Measurements from ENCODE around the gene SSX7. TPM values are rescaled to one million over a fixed set of nuclear protein-coding genes. Genes with fewer than 3 reads are reported as not detected.
"Not testable (repeated sequence)": the region's sequence is repeated elsewhere in the genome, so short reads cannot be mapped to it uniquely, and the experiment has no call there.

The SSX7 gene, protein sequence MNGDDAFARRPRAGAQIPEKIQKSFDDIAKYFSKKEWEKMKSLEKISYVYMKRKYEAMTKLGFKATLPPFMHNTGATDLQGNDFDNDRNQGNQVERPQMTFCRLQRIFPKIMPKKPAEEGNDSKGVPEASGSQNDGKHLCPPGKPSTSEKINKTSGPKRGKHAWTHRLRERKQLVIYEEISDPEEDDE
- total RNA-seq (not detected), total RNA-seq (0 reads per million in 172 experiments)
- not detected for polyA plus RNA-seq (2013, experiment 1 of 2)
- polyA plus RNA-seq (2013, experiment 2 of 2), result not detected

DNA sequence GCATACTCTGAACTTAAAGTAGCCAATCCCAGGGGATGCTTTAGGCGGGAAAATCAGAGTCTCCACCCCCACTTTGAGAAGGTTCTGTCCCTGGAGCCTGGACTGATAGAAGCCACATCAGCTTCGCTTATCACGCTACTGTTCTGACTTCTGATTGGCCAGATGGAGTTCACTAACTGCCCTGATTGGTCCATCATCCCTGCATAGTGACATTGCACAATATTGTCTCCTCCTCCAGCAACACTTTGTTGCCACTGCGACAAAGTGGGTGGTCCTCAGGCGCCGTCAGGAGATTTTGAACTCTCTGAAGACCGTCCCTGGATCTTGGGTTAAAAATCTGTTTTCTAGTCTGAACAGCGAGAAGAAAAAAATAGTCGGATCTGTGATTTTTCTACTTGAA is at the start of gene SSX7:
SSX7 (minus strand) TSS at position 101 of the 400 bp plus-strand sequence. CDS start 1,428 bp downstream, outside the sequence.
- H3K36me3 Mint-ChIP-seq (ENCODE audit: low read depth); ATAC-seq (ENCODE audit: poor library complexity); CTCF ChIA-PET; H3K27ac ChIP-seq (ENCODE audit: low read depth in 1 of 2, low read length in 2 of 2); H3K4me1 Mint-ChIP-seq (ENCODE audit: low read depth); H3K4me3 ChIP-seq (ENCODE audit: low read length); POLR2A ChIA-PET; H3K27ac Mint-ChIP-seq; H3K27me3 Mint-ChIP-seq; H3K36me3 ChIP-seq (ENCODE audit: insufficient read depth, low read length); H3K4me3 Mint-ChIP-seq; H3K9me3 Mint-ChIP-seq; H3K27me3 ChIP-seq (ENCODE audit: control insufficient read depth in 1 of 2, insufficient read depth in 2 of 2, low read length in 2 of 2); H3K9me3 ChIP-seq (ENCODE audit: control insufficient read depth in 1 of 2, insufficient read depth in 1 of 2, low read length in 2 of 2); DNase-seq; H3K4me1 ChIP-seq (ENCODE audit: insufficient read depth, low read length); intact Hi-C loops (cut with DNase I, micrococcal nuclease): not testable (repeated sequence)

- ATAC-seq (ENCODE audit: poor library complexity); intact Hi-C loops (cut with DNase I, micrococcal nuclease); H3K36me3 Mint-ChIP-seq (ENCODE audit: low read depth); H3K27ac ChIP-seq (ENCODE audit: low read depth in 1 of 2, low read length in 2 of 2); H3K9me3 ChIP-seq (ENCODE audit: control insufficient read depth in 1 of 2, insufficient read depth in 1 of 2, low read length in 2 of 2); H3K36me3 ChIP-seq (ENCODE audit: insufficient read depth, low read length); H3K4me1 ChIP-seq (ENCODE audit: insufficient read depth, low read length); CTCF ChIA-PET; H3K27ac Mint-ChIP-seq; H3K27me3 Mint-ChIP-seq; H3K4me3 ChIP-seq (ENCODE audit: low read length); DNase-seq; POLR2A ChIA-PET; H3K9me3 Mint-ChIP-seq; H3K4me1 Mint-ChIP-seq (ENCODE audit: low read depth); H3K4me3 Mint-ChIP-seq; H3K27me3 ChIP-seq (ENCODE audit: control insufficient read depth in 1 of 2, insufficient read depth in 2 of 2, low read length in 2 of 2): not testable (repeated sequence)
These were observed 37.3 kb upstream of the SSX7 start for GRCh38 chrX:52692034-52692433.

GRCh38 chrX:52662218-52662617 is 7.5 kb upstream of the SSX7 start:
- H3K27ac Mint-ChIP-seq; H3K9me3 ChIP-seq (ENCODE audit: control insufficient read depth in 1 of 2, insufficient read depth in 1 of 2, low read length in 2 of 2); H3K9me3 Mint-ChIP-seq; H3K27me3 Mint-ChIP-seq; DNase-seq; H3K4me3 Mint-ChIP-seq; H3K4me1 Mint-ChIP-seq (ENCODE audit: low read depth); ATAC-seq (ENCODE audit: poor library complexity); H3K36me3 ChIP-seq (ENCODE audit: insufficient read depth, low read length); H3K4me3 ChIP-seq (ENCODE audit: low read length); H3K36me3 Mint-ChIP-seq (ENCODE audit: low read depth); POLR2A ChIA-PET; H3K27me3 ChIP-seq (ENCODE audit: control insufficient read depth in 1 of 2, insufficient read depth in 2 of 2, low read length in 2 of 2); H3K4me1 ChIP-seq (ENCODE audit: insufficient read depth, low read length); H3K27ac ChIP-seq (ENCODE audit: low read depth in 1 of 2, low read length in 2 of 2); CTCF ChIA-PET; intact Hi-C loops (cut with DNase I, micrococcal nuclease): not testable (repeated sequence)

GRCh38 chrX:52655475-52655874 is 775 bp upstream of the SSX7 start:
- intact Hi-C loops (cut with DNase I, micrococcal nuclease); H3K4me3 Mint-ChIP-seq; POLR2A ChIA-PET; H3K27ac Mint-ChIP-seq; CTCF ChIA-PET; H3K36me3 ChIP-seq (ENCODE audit: insufficient read depth, low read length); H3K4me1 ChIP-seq (ENCODE audit: insufficient read depth, low read length); H3K27me3 Mint-ChIP-seq; H3K9me3 Mint-ChIP-seq; H3K27me3 ChIP-seq (ENCODE audit: control insufficient read depth in 1 of 2, insufficient read depth in 2 of 2, low read length in 2 of 2); DNase-seq; H3K9me3 ChIP-seq (ENCODE audit: control insufficient read depth in 1 of 2, insufficient read depth in 1 of 2, low read length in 2 of 2); ATAC-seq (ENCODE audit: poor library complexity); H3K27ac ChIP-seq (ENCODE audit: low read depth in 1 of 2, low read length in 2 of 2); H3K4me1 Mint-ChIP-seq (ENCODE audit: low read depth); H3K36me3 Mint-ChIP-seq (ENCODE audit: low read depth); H3K4me3 ChIP-seq (ENCODE audit: low read length): not testable (repeated sequence)

DNA sequence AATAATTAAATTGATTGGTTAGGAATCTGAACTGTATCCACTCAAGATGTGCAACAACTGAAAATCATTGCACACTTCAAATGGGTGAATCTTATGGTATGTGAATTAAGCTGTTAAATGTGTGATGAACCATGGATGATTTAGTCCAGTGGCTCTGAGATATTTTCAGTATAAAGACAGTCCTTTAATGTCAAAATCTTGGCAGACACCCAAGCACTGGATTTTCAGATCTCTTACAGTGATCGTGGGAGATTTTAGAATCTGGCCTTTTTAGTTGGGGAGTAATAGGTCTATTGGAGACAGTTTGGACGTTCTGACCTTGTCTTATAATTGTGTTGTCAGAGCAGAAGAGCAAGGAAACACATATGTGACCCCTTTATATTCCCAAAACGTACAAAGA is 4.0 kb downstream of the SSX7 start:
- H3K9me3 Mint-ChIP-seq, result not testable (repeated sequence)

DNA sequence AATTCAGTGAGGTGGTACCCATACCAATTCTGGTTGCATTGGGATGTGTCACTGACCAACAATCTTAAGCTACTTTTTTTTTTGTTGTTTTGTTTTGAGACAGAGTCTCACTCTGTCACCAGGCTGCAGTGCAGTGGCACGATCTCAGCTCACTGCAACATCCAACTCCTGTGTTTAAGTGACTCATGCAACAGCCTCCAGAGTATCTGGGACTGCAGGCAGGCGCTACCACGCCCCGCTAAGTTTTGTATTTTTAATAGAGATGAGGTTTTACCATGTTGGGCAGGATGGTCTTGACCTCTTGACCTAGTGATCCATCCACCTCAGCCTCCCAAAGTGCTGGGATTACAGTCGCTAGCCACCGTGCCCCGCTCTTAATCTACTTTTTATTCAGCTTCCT is 5.7 kb downstream of the SSX7 start:
- H3K27me3 ChIP-seq (ENCODE audit: control insufficient read depth in 1 of 2, insufficient read depth in 2 of 2, low read length in 2 of 2); ATAC-seq (ENCODE audit: poor library complexity); H3K4me3 ChIP-seq (ENCODE audit: low read length); H3K27me3 Mint-ChIP-seq; DNase-seq; H3K36me3 Mint-ChIP-seq (ENCODE audit: low read depth); H3K4me1 ChIP-seq (ENCODE audit: insufficient read depth, low read length); H3K27ac ChIP-seq (ENCODE audit: low read depth in 1 of 2, low read length in 2 of 2); POLR2A ChIA-PET; H3K9me3 Mint-ChIP-seq; H3K9me3 ChIP-seq (ENCODE audit: control insufficient read depth in 1 of 2, insufficient read depth in 1 of 2, low read length in 2 of 2); H3K4me1 Mint-ChIP-seq (ENCODE audit: low read depth); H3K4me3 Mint-ChIP-seq; H3K27ac Mint-ChIP-seq; H3K36me3 ChIP-seq (ENCODE audit: insufficient read depth, low read length); CTCF ChIA-PET; intact Hi-C loops (cut with DNase I, micrococcal nuclease): not testable (repeated sequence)

More for the DNA sequence above, 4.0 kb downstream of the SSX7 start:
- H3K27me3 ChIP-seq (ENCODE audit: control insufficient read depth in 1 of 2, insufficient read depth in 2 of 2, low read length in 2 of 2); H3K27me3 Mint-ChIP-seq; H3K4me3 ChIP-seq (ENCODE audit: low read length); intact Hi-C loops (cut with DNase I, micrococcal nuclease); H3K36me3 ChIP-seq (ENCODE audit: insufficient read depth, low read length); H3K27ac Mint-ChIP-seq; H3K27ac ChIP-seq (ENCODE audit: low read depth in 1 of 2, low read length in 2 of 2); H3K4me1 Mint-ChIP-seq (ENCODE audit: low read depth); H3K4me3 Mint-ChIP-seq; POLR2A ChIA-PET; H3K36me3 Mint-ChIP-seq (ENCODE audit: low read depth); H3K4me1 ChIP-seq (ENCODE audit: insufficient read depth, low read length); ATAC-seq (ENCODE audit: poor library complexity); H3K9me3 ChIP-seq (ENCODE audit: control insufficient read depth in 1 of 2, insufficient read depth in 1 of 2, low read length in 2 of 2); CTCF ChIA-PET; DNase-seq: not testable (repeated sequence)

- CTCF ChIA-PET; intact Hi-C loops (cut with DNase I, micrococcal nuclease); DNase-seq; H3K27ac Mint-ChIP-seq; H3K36me3 ChIP-seq (ENCODE audit: insufficient read depth, low read length); H3K9me3 Mint-ChIP-seq; H3K27ac ChIP-seq (ENCODE audit: low read depth in 1 of 2, low read length in 2 of 2); H3K27me3 ChIP-seq (ENCODE audit: control insufficient read depth in 1 of 2, insufficient read depth in 2 of 2, low read length in 2 of 2); H3K4me3 ChIP-seq (ENCODE audit: low read length); POLR2A ChIA-PET; H3K4me1 ChIP-seq (ENCODE audit: insufficient read depth, low read length); H3K4me3 Mint-ChIP-seq; H3K36me3 Mint-ChIP-seq (ENCODE audit: low read depth); H3K9me3 ChIP-seq (ENCODE audit: control insufficient read depth in 1 of 2, insufficient read depth in 1 of 2, low read length in 2 of 2); ATAC-seq (ENCODE audit: poor library complexity); H3K4me1 Mint-ChIP-seq (ENCODE audit: low read depth); H3K27me3 Mint-ChIP-seq: not testable (repeated sequence)
These were observed 26.2 kb downstream of the SSX7 start for GRCh38 chrX:52628483-52628882.

Measured in CD4-positive, alpha-beta T cell (primary cell).